MM.1S (cell line): Measurements from ENCODE around the gene SPATA13.

Source experiments
- DNase-seq: peaks from one replicate; pipeline ENCODE4 v3.0.0-alpha.2; 2015
- H2AFZ ChIP-seq: fragments of 300-600 bp; sonication (generic); 2 replicates; pipeline ENCODE4 v1.6.0; 2016; ENCODE audit warnings: antibody characterized with exemption, low read length
- H3F3A ChIP-seq: fragments of 300-600 bp; sonication (generic); 2 replicates; pipeline ENCODE4 v1.6.1; 2016; ENCODE audit warnings: mild to moderate bottlenecking, antibody characterized with exemption, low read length, moderate library complexity, mixed read lengths; ENCODE audit not compliant: insufficient read depth
- H3K27ac ChIP-seq: fragments of 300-600 bp; sonication (generic); 2 replicates; pipeline ENCODE4 v1.5.1; 2016; ENCODE audit warnings: mild to moderate bottlenecking, low read length
- H3K27me3 ChIP-seq: fragments of 300-600 bp; sonication (generic); replicated peaks from 2 replicates; pipeline ENCODE4 v1.6.0; 2016; ENCODE audit warnings: low read length; ENCODE audit not compliant: insufficient read depth
- H3K36me3 ChIP-seq: fragments of 300-600 bp; sonication (generic); replicated peaks from 2 replicates; pipeline ENCODE4 v1.6.1; 2016; ENCODE audit warnings: mild to moderate bottlenecking, low read length, mixed read lengths; ENCODE audit not compliant: insufficient read depth
- H3K4me1 ChIP-seq: fragments of 300-600 bp; sonication (generic); 2 replicates; pipeline ENCODE4 v1.6.1; 2016; ENCODE audit warnings: low read length, mixed read lengths
- H3K4me2 ChIP-seq: fragments of 300-600 bp; sonication (generic); 2 replicates; pipeline ENCODE4 v1.6.0; 2016; ENCODE audit warnings: low read depth, low read length
- H3K4me3 ChIP-seq: fragments of 300-600 bp; sonication (generic); 2 replicates; pipeline ENCODE4 v1.5.1; 2016; ENCODE audit warnings: low read length, mixed read lengths
- H3K79me2 ChIP-seq: fragments of 300-600 bp; sonication (generic); 2 replicates; pipeline ENCODE4 v1.6.1; 2016; ENCODE audit warnings: mixed run types, low read length, mixed read lengths
- H3K9ac ChIP-seq: fragments of 300-600 bp; sonication (generic); 2 replicates; pipeline ENCODE4 v1.6.1; 2016; ENCODE audit warnings: low read length, mixed read lengths
- H3K9me2 ChIP-seq: fragments of 300-600 bp; sonication (generic); replicated peaks from 2 replicates; pipeline ENCODE4 v1.6.1; 2016; ENCODE audit warnings: mild to moderate bottlenecking, low read length, mixed read lengths; ENCODE audit not compliant: insufficient read depth
- H3K9me3 ChIP-seq: fragments of 300-600 bp; sonication (generic); replicated peaks from 2 replicates; pipeline ENCODE4 v1.6.1; 2016; ENCODE audit warnings: mild to moderate bottlenecking, low read length, mixed read lengths; ENCODE audit not compliant: insufficient read depth
- H4K20me1 ChIP-seq: fragments of 300-600 bp; sonication (generic); 2 replicates; pipeline ENCODE4 v1.6.1; 2016; ENCODE audit warnings: mild to moderate bottlenecking, low read length, moderate library complexity, mixed read lengths; ENCODE audit not compliant: insufficient read depth
- EZH2 ChIP-seq: fragments of 300-600 bp; sonication (generic); optimal IDR thresholded peaks from 2 replicates; pipeline ENCODE3; 2017; ENCODE audit warnings: low read depth, mild to moderate bottlenecking, antibody characterized with exemption, low read length, mixed read lengths
- EZH2phosphoT487 ChIP-seq: fragments of 300-600 bp; sonication (generic); IDR thresholded peaks from 2 replicates; pipeline ENCODE4 v1.6.1; 2018; ENCODE audit warnings: antibody characterized with exemption, low read length
- TF ChIP-seq, protein P1 (sequence below): fragments of 300-600 bp; sonication (generic); IDR thresholded peaks from 2 replicates; pipeline ENCODE4 v1.5.1; 2016; ENCODE audit warnings: antibody characterized with exemption, low read length, mixed read lengths

Gene SPATA13

DNA sequence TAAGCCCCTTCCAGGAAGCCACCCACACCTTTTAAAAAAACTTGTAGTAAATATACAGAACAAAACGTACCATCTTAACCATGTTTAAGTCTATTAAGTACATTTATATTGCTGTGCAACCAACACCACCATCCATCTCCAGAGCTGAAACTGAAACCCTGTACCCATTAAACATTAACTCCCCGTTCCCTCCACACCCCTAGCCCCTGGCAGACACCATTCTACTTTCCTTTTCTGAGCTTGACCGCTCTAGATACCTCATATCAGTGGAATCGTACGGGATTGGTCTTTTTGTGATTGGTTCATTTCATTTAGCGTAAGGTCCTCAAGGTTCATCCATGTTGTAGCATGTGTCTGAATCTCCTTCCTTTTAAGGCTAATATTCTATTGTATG, 13.0 kb upstream of the SPATA13 start:
- no peaks in the 10 kb centered on the region for H4K20me1 ChIP-seq
- TF ChIP-seq EZH2 (no peak), EZH2phosphoT487 (no peak)
- TF ChIP-seq, protein P1, sequence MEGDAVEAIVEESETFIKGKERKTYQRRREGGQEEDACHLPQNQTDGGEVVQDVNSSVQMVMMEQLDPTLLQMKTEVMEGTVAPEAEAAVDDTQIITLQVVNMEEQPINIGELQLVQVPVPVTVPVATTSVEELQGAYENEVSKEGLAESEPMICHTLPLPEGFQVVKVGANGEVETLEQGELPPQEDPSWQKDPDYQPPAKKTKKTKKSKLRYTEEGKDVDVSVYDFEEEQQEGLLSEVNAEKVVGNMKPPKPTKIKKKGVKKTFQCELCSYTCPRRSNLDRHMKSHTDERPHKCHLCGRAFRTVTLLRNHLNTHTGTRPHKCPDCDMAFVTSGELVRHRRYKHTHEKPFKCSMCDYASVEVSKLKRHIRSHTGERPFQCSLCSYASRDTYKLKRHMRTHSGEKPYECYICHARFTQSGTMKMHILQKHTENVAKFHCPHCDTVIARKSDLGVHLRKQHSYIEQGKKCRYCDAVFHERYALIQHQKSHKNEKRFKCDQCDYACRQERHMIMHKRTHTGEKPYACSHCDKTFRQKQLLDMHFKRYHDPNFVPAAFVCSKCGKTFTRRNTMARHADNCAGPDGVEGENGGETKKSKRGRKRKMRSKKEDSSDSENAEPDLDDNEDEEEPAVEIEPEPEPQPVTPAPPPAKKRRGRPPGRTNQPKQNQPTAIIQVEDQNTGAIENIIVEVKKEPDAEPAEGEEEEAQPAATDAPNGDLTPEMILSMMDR = no peak
- H3K4me1 ChIP-seq = no peaks in the 10 kb centered on the region
- no peak overlapping the region for H3K4me3 ChIP-seq
- no peak overlapping the region for H2AFZ ChIP-seq
- H3K79me2 ChIP-seq = no peaks in the 10 kb centered on the region
- H3K9me3 ChIP-seq = no peaks in the 10 kb centered on the region
- no peaks in the 10 kb centered on the region for H3K27me3 ChIP-seq
- no peak overlapping the region for H3K27ac ChIP-seq
- no peak for DNase-seq
- H3K4me2 ChIP-seq = no peak overlapping the region
- no peaks in the 10 kb centered on the region for H3F3A ChIP-seq
- no peaks in the 10 kb centered on the region for H3K9me2 ChIP-seq
- no peak overlapping the region for H3K9ac ChIP-seq
- no peaks in the 10 kb centered on the region for H3K36me3 ChIP-seq

DNA sequence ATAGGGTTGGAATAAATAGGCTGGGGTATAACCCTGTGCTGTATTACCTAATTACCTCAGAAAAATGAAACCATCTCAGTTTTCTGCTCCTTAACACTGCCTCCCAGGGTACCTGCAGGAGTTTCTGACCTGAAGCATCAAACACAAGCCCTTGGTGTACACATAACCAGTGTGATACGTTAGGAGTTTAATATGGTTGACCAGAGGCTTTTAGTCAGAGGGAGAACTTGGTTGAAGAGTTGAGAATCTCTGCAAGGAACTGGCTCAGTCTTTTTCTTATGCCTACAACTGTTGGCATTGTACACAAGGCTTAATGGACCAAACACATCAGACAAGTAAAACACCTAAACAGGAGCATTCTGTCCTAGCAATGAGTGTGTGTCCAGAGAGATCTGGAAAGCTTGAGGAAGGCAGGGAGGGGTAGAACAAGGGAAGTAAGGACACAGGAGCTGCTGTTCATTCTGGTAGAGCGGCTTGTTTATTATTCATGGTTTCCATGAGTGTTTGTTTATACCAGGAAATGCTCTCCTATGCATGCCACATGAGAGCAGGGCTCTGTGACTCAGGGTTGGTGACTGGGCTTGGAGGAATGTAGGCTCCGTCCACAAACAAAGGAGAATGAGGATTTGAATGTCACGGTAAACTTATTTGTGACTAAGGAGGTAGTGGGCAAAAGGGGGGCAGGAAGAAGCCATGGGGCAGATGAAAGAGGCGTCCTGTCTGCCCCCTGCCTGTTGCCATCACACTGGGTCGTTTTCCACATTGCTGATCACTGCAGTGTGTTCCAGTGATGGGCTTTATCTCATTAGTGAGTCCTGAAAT, 11.9 kb upstream of the SPATA13 start:
- no peaks in the 10 kb centered on the region for H3K36me3 ChIP-seq
- no peak overlapping the region for H3K9ac ChIP-seq
- H3K9me2 ChIP-seq = no peaks in the 10 kb centered on the region
- DNase-seq = no peak
- TF ChIP-seq, protein P1 = no peak
- TF ChIP-seq EZH2phosphoT487 = no peak
- no peak for TF ChIP-seq EZH2
- H3F3A ChIP-seq = no peaks in the 10 kb centered on the region
- H3K27me3 ChIP-seq = no peaks in the 10 kb centered on the region
- no peak overlapping the region for H3K4me2 ChIP-seq
- H3K4me3 ChIP-seq = no peak overlapping the region
- H2AFZ ChIP-seq = no peak overlapping the region
- H3K27ac ChIP-seq = no peak overlapping the region
- no peaks in the 10 kb centered on the region for H3K4me1 ChIP-seq
- H3K79me2 ChIP-seq = no peaks in the 10 kb centered on the region
- no peaks in the 10 kb centered on the region for H4K20me1 ChIP-seq
- no peaks in the 10 kb centered on the region for H3K9me3 ChIP-seq

DNA sequence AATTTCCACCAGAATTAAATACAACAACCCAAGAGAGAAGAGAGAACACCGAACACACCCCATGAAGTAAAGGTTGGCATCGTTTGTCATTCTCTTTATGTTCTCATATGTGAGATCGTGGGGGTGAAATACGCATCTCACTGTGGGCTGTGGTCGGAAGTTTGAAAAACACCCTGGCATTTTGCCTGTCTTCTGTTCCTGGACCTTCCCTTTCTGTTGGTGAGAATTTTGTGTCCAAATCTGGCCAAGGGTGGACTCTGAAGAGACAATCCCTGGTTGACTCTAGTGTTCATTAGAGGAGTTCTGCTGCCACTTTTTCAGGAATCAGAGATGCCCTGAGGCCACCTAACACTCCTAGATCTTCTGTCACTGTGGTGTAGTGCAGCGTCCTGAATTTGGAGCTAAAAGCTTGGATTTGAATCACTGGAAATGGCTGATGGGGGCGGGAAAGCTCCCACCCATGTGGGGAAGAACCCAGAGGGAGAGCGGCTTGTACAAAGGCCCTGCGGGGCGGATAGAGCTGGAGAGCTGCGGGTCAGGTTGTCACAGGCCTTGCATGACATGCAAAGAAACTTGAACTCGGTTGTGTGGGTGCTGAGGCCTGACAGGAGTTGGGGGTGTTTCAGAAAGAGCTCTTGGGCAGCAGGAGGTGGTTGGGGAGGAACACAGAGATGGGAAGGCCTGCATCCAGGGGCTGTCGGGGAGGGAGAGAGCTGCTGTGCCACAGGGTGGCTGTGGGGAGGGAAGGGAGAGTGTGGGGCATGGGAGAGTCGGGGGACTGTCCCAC, 11.1 kb upstream of the SPATA13 start:
- Histone ChIP-seq H3K4me1 (no peaks in the 10 kb centered on the region), H3K79me2 (no peaks in the 10 kb centered on the region), H3K9ac (no peak overlapping the region), H3F3A (no peaks in the 10 kb centered on the region), H3K4me2 (no peak overlapping the region), H3K9me3 (no peaks in the 10 kb centered on the region), H3K4me3 (no peak overlapping the region), H3K9me2 (no peaks in the 10 kb centered on the region), H2AFZ (no peak overlapping the region), H3K36me3 (no peaks in the 10 kb centered on the region), H3K27ac (no peak overlapping the region), H4K20me1 (no peaks in the 10 kb centered on the region), H3K27me3 (no peaks in the 10 kb centered on the region)
- TF ChIP-seq EZH2 (no peak), EZH2phosphoT487 (no peak)
- TF ChIP-seq, protein P1 = no peak
- DNase-seq = no peak
